Measurements from ENCODE around the gene CRYBA2. TPM values are rescaled to one million over a fixed set of nuclear protein-coding genes. Genes with fewer than 3 reads are reported as not detected.

The CRYBA2 gene
- polyA plus RNA-seq, 1 donor from 2014 or later, result not detected

- no peak for TF ChIP-seq EP300 (conservative IDR thresholded peaks at IDR 0.05; ENCODE audit: poor library complexity, severe bottlenecking)
- peak; percentile 84 for TF ChIP-seq EZH2 (IDR thresholded peaks at IDR 0.05; ENCODE audit: borderline replicate concordance, insufficient read depth, low read length, poor library complexity, severe bottlenecking)
- no peak for TF ChIP-seq CTCF (IDR thresholded peaks at IDR 0.05; ENCODE audit: poor library complexity, severe bottlenecking)
- no peak for TF ChIP-seq POLR2AphosphoS5 (IDR thresholded peaks at IDR 0.05)
- no peaks in the 10 kb centered on the region for H4K20me1 ChIP-seq (ENCODE audit: insufficient read depth)
- no peaks in the 10 kb centered on the region for H3F3A ChIP-seq (ENCODE audit: insufficient read depth, low read length, poor library complexity, severe bottlenecking)
- H3K27ac ChIP-seq (ENCODE audit: low read length), result no peak overlapping the region
- no peaks in the 10 kb centered on the region for H3K9me3 ChIP-seq (ENCODE audit: low read length)
- H3K9ac ChIP-seq (ENCODE audit: low read length), result no peak overlapping the region
- no peak overlapping the region for H2AFZ ChIP-seq (ENCODE audit: low read depth, low read length)
- H3K27me3 ChIP-seq (ENCODE audit: insufficient read depth, low read depth, low read length), result peaks cover 95% of the 10 kb centered on the region
- no peaks in the 10 kb centered on the region for H3K79me2 ChIP-seq (replicated peaks; ENCODE audit: insufficient read depth, low read length)
- H3K4me3 ChIP-seq (ENCODE audit: low read length), result peak overlapping the region; percentile 61
- no peaks in the 10 kb centered on the region for H3K36me3 ChIP-seq (ENCODE audit: insufficient read depth, low read length)
- no peak overlapping the region for H3K4me2 ChIP-seq (ENCODE audit: low read length)
- H3K9me2 ChIP-seq (ENCODE audit: insufficient read depth, low read length), result no peaks in the 10 kb centered on the region
Measured at GRCh38 chr2:218981881-218982585, 11.2 kb downstream of the CRYBA2 start.

- H4K20me1 ChIP-seq (ENCODE audit: insufficient read depth), result no peaks in the 10 kb centered on the region
- no peaks in the 10 kb centered on the region for H3K36me3 ChIP-seq (ENCODE audit: insufficient read depth, low read length)
- no peak overlapping the region for H2AFZ ChIP-seq (ENCODE audit: low read depth, low read length)
- H3K27me3 ChIP-seq (ENCODE audit: insufficient read depth, low read depth, low read length), result peaks cover 95% of the 10 kb centered on the region
- H3K4me3 ChIP-seq (ENCODE audit: low read length), result no peak overlapping the region
- H3F3A ChIP-seq (ENCODE audit: insufficient read depth, low read length, poor library complexity, severe bottlenecking), result no peaks in the 10 kb centered on the region
- H3K79me2 ChIP-seq (replicated peaks; ENCODE audit: insufficient read depth, low read length), result no peaks in the 10 kb centered on the region
- no peak overlapping the region for H3K4me2 ChIP-seq (ENCODE audit: low read length)
- H3K9me3 ChIP-seq (ENCODE audit: low read length), result no peaks in the 10 kb centered on the region
- no peak overlapping the region for H3K9ac ChIP-seq (ENCODE audit: low read length)
- no peaks in the 10 kb centered on the region for H3K9me2 ChIP-seq (ENCODE audit: insufficient read depth, low read length)
- no peak overlapping the region for H3K27ac ChIP-seq (ENCODE audit: low read length)
- TF ChIP-seq EZH2 (IDR thresholded peaks at IDR 0.05; ENCODE audit: borderline replicate concordance, insufficient read depth, low read length, poor library complexity, severe bottlenecking) (no peak), MXI1 (conservative IDR thresholded peaks at IDR 0.05; ENCODE audit: poor library complexity, severe bottlenecking) (no peak), SMC3 (conservative IDR thresholded peaks at IDR 0.05; ENCODE audit: poor library complexity) (no peak), CTCF (IDR thresholded peaks at IDR 0.05; ENCODE audit: poor library complexity, severe bottlenecking) (no peak), REST (IDR thresholded peaks at IDR 0.05; ENCODE audit: borderline replicate concordance) (no peak), EP300 (conservative IDR thresholded peaks at IDR 0.05; ENCODE audit: poor library complexity, severe bottlenecking) (no peak), POLR2AphosphoS5 (IDR thresholded peaks at IDR 0.05) (no peak), RAD21 (conservative IDR thresholded peaks at IDR 0.05) (no peak), TAF1 (IDR thresholded peaks at IDR 0.05; ENCODE audit: low read depth) (no peak)
Measured at GRCh38 chr2:218981390-218981880, 11.8 kb downstream of the CRYBA2 start.

All from neural cell (in vitro differentiated cells).